Left lung (tissue), 10 donors: ENCODE data around the gene KYNU. TPM values are rescaled to one million over a fixed set of nuclear protein-coding genes. Genes with fewer than 3 reads are reported as not detected.
A peak's percentile ranks its signal among the peaks of the same experiment; 100 is the strongest.

ENCODE experiments used
- ATAC-seq: fragments of 200-7000 bp; cut with Tn5 transposase; one replicate; pipeline ENCODE4 v1.9.1; 2020; ENCODE audit warnings: moderate library complexity
- DNase-seq, 4 donors: peaks; one replicate each; pipeline ENCODE4 v3.0.0-alpha.2; 2013 to 2020
- H3K27ac ChIP-seq, 2 donors: fragments of 200-600 bp; sonication (generic) in 1 of 2; one replicate each; pipeline versions ENCODE4 v1.5.0 to v1.8.0; 2020 to 2021
- H3K27me3 ChIP-seq, 2 donors: fragments of 200-600 bp; sonication (generic) in 1 of 2; one replicate each; pipeline versions ENCODE4 v1.5.0 to v1.8.0; 2020 to 2021
- H3K36me3 ChIP-seq, 2 donors: fragments of 200-600 bp; sonication (generic) in 1 of 2; one replicate each; pipeline versions ENCODE4 v1.5.0 to v1.8.0; 2020 to 2021
- H3K4me1 ChIP-seq, 2 donors: fragments of 200-600 bp; one replicate each; pipeline ENCODE4 v1.8.0; 2021
- H3K4me3 ChIP-seq, 2 donors: fragments of 200-600 bp; sonication (generic) in 1 of 2; one replicate each; pipeline versions ENCODE4 v1.5.0 to v1.8.0; 2020 to 2021; ENCODE audit warnings: mild to moderate bottlenecking in 1 of 2
- H3K9me3 ChIP-seq, 2 donors: fragments of 200-600 bp; sonication (generic) in 1 of 2; one replicate each; pipeline versions ENCODE4 v1.5.0 to v1.8.0; 2020 to 2021
- intact Hi-C, 2 donors: fragments of 100-400 bp; cut with DNase I; formaldehyde crosslinking; loops; one replicate each; pipeline versions ENCODE4 v1.11.2 to v1.14.2; 2022
- polyA plus RNA-seq, 6 donors: library from polyadenylated mRNA; unstranded; fragments of 120-200 nt; gene quantifications; one replicate each; pipeline ENCODE4 v1.2.1, GENCODE V29; 2013; ENCODE audit not compliant: insufficient read length in 6 of 6
- total RNA-seq, 2 donors: library from RNA; stranded (reverse); fragmentation: NEBNext Ultra II Directional; extraction: Animal tissue kit (Norgen Biotek cat#: 25700); gene quantifications; one replicate each; pipeline ENCODE4 v1.2.1, GENCODE V29; 2021
- TF ChIP-seq, protein P1 (sequence below), 2 donors: fragments of 200-600 bp; sonication (generic) in 1 of 2; IDR thresholded peaks; one replicate each; pipeline versions ENCODE4 v1.5.0 to v1.8.0; 2021; ENCODE audit warnings: antibody characterized with exemption in 2 of 2
- donor health status: DM: no; HTN: yes; CAD: no.
- donor health status: DM: no; HTN: no; CAD: no.

Gene KYNU
- total and polyA plus RNA-seq, 8 donors, result 0.72 to 29.7 (median 0.84) TPM

DNA sequence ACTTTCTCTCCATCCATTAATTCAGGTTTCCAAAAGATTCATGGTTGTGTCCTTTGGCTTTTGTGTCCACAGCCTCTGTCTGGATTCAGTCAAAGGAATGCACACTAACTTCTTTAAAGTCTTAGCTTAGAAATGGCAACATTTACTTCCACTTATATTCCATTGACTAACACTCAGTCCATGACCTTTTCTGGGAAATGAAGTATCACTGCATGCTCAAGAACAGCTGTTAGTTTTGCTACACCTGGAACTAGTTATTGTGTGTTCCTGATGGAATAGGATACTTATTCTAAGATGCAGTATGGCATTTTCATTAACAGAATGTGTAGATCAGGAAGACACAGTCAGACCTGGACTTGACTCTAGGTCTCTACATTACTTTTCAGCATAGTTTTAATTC is 88.8 kb downstream of the KYNU start:
- no peak for ATAC-seq
- peaks cover 0 to 19% of the 10 kb centered on the region in 2 donors for H3K36me3 ChIP-seq
- intact Hi-C loops, result no loop called here

DNA sequence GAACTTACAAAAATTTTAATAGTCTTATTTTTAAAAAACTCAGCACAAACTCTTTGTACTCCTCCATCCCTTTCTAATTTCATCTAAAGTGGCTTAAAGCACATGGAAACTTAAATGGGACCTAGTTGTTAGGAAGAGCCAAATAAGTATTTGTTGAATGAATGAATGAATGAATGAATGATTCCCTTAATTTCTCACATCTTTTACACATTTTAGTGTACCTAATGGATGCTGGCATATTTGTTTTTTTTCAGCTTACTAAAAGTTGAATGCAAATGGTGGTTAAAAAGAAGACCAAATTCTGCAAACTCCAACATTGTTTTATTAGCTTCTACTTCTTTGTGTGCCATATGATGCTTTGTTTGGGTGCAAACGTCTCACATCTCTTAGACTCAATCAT is 89.6 kb downstream of the KYNU start:
- no peak for ATAC-seq
- no peak overlapping the region for H3K27ac ChIP-seq
- peaks cover 0 to 8% of the 10 kb centered on the region in 2 donors for H3K9me3 ChIP-seq
- no peaks in the 10 kb centered on the region for H3K27me3 ChIP-seq
- peaks cover 0 to 15% of the 10 kb centered on the region in 2 donors for H3K36me3 ChIP-seq
- no peak for DNase-seq
- H3K4me1 ChIP-seq, result no peaks in the 10 kb centered on the region
- H3K4me3 ChIP-seq, result no peak overlapping the region
- TF ChIP-seq, protein P1, sequence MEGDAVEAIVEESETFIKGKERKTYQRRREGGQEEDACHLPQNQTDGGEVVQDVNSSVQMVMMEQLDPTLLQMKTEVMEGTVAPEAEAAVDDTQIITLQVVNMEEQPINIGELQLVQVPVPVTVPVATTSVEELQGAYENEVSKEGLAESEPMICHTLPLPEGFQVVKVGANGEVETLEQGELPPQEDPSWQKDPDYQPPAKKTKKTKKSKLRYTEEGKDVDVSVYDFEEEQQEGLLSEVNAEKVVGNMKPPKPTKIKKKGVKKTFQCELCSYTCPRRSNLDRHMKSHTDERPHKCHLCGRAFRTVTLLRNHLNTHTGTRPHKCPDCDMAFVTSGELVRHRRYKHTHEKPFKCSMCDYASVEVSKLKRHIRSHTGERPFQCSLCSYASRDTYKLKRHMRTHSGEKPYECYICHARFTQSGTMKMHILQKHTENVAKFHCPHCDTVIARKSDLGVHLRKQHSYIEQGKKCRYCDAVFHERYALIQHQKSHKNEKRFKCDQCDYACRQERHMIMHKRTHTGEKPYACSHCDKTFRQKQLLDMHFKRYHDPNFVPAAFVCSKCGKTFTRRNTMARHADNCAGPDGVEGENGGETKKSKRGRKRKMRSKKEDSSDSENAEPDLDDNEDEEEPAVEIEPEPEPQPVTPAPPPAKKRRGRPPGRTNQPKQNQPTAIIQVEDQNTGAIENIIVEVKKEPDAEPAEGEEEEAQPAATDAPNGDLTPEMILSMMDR (IDR thresholded peaks at IDR 0.05), result no peak
- intact Hi-C loops, result no loop called here

More for the DNA sequence above, 88.8 kb downstream of the KYNU start:
- Histone ChIP-seq H3K27ac (no peak overlapping the region), H3K4me1 (no peaks in the 10 kb centered on the region), H3K4me3 (no peak overlapping the region), H3K9me3 (peaks cover 0 to 8% of the 10 kb centered on the region in 2 donors), H3K27me3 (no peaks in the 10 kb centered on the region)
- TF ChIP-seq, protein P1 (IDR thresholded peaks at IDR 0.05), result no peak
- no peak for DNase-seq

DNA sequence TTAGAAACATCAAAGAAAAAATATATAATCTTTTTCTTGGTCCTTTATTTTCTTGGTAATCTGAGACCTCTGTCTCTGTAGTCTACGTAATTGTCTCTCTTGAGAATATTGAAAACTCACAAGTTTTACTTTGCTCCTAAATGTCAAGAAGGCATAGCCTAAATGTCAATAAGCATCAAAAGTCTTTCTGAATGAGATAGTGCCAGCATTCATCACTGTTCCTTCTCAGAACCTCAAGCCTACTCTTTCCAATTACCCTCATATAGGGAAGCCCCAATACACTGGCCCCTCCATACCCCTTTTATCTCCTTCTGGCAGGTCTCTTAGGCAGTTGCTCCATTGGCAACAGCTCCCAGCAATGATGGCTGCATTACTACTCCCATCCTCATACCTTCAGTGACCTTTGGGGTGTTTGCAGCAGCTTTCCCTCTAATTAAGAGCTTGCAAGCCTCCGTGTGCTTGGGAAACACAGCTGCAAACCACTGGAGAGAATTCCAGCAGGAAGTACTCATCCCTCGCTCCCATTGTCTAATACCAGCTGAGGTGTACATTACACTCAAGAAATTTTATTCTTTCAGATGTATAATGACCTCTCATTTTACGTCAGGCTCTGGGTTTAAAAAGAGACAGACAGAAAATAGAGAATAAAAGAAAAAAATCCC is 95.8 kb downstream of the KYNU start:
- Histone ChIP-seq H3K36me3 (no peaks in the 10 kb centered on the region), H3K4me3 (no peak overlapping the region), H3K27me3 (no peaks in the 10 kb centered on the region), H3K9me3 (no peaks in the 10 kb centered on the region), H3K27ac (no peak overlapping the region), H3K4me1 (peaks cover 0 to 4% of the 10 kb centered on the region in 2 donors)
- DNase-seq (no peak), ATAC-seq (no peak)
- intact Hi-C loops, result no loop called here
- TF ChIP-seq, protein P1 (IDR thresholded peaks at IDR 0.05), result no peak

DNA sequence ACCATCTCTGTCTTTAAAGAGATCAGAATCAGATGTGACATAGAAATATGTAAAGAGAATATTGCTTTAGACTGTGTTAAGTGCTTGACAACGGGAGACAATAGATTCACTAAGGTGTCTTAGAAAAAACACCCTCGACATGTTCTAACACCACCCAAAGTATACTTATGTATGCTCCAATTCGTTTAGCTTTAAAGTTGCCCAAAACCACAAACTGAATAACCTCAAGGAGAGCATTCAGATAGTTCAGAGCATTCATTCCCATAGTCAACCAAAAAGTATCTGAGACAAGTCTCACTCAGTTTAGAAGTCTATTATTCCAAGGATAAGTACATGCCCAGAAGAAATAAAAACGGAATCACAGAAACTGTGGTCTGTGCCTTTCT is 96.4 kb downstream of the KYNU start:
- ATAC-seq (no peak), DNase-seq (no peak)
- H3K27me3 ChIP-seq, result no peaks in the 10 kb centered on the region
- no peak overlapping the region for H3K4me3 ChIP-seq
- peaks cover 0 to 4% of the 10 kb centered on the region in 2 donors for H3K4me1 ChIP-seq
- TF ChIP-seq, protein P1 (IDR thresholded peaks at IDR 0.05), result no peak
- H3K36me3 ChIP-seq, result no peaks in the 10 kb centered on the region
- intact Hi-C loops, result no loop called here
- H3K9me3 ChIP-seq, result no peaks in the 10 kb centered on the region
- no peak overlapping the region for H3K27ac ChIP-seq

DNA sequence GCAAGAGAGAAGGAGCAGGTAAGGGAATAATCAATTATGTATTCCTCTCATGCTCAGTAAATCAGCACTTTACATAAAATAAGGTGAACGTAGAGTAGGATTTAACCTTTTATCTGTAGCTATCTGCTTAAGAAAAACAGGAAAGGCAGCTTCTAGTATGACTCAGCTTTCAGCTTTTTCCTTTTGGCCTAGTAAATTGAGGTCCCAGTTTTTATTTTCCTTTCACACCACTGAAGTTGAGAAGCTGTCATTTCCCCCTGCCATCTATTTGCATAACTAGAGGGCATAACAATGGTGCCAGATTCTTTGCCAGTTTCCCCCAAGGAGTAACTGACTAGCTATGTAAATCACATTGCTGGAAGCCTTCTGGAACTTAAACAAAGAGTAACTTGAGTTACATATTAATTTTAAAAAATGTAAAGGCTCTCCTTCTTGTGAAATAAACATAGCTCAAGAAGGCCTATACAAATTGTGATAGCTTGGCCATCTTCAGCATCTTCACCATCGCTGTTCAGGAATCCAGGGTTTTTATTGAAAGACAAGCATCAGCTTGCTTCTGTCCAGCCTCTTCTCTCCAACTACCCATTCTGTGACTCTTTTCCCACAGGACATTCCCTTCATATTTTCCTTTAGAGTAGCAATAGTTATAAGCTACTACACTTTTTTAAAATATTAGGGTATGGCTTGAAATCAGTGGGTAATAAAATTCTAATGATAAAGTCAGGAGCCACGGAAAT is 97.0 kb downstream of the KYNU start:
- intact Hi-C loops, result no loop called here
- DNase-seq, result no peak

More for the DNA sequence above, 97.0 kb downstream of the KYNU start:
- no peaks in the 10 kb centered on the region for H3K36me3 ChIP-seq
- TF ChIP-seq, protein P1 (IDR thresholded peaks at IDR 0.05), result no peak
- ATAC-seq, result peak; percentile 14
- H3K27me3 ChIP-seq, result no peaks in the 10 kb centered on the region
- H3K27ac ChIP-seq, result no peak overlapping the region
- no peaks in the 10 kb centered on the region for H3K9me3 ChIP-seq
- peaks cover 0 to 4% of the 10 kb centered on the region in 2 donors for H3K4me1 ChIP-seq
- H3K4me3 ChIP-seq, result no peak overlapping the region
